ENCODE measurements around the gene HTR3C. TPM values are rescaled to one million over a fixed set of nuclear protein-coding genes. Genes with fewer than 3 reads are reported as not detected.
"Not testable (repeated sequence)": the region's sequence is repeated elsewhere in the genome, so short reads cannot be mapped to it uniquely, and the experiment has no call there.

The HTR3C gene
- total RNA-seq, 1 donor from 2014 or later: not detected

DNA sequence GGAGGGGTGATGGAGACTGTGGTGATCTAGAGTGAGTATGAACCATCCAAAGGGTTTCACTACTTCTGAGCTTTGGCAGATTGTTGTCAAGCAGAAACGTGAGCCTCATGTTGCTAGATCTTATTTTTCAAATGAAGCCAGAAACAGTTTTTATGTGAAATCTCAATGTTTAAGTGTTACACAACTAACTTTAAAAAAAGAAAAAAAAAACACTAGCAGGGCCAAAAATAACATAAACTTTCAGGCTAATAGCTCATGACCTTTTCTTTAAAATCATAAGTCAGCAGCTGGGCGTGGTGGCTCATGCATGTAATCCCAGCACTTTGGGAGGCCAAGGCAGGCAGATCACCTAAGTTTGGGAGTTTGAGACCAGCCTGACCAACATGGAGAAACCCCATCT lies 23.4 kb upstream of the HTR3C start:
- no peaks in the 10 kb centered on the region for H3K4me1 ChIP-seq
- intact Hi-C loops (cut with micrococcal nuclease): no loop called here

DNA sequence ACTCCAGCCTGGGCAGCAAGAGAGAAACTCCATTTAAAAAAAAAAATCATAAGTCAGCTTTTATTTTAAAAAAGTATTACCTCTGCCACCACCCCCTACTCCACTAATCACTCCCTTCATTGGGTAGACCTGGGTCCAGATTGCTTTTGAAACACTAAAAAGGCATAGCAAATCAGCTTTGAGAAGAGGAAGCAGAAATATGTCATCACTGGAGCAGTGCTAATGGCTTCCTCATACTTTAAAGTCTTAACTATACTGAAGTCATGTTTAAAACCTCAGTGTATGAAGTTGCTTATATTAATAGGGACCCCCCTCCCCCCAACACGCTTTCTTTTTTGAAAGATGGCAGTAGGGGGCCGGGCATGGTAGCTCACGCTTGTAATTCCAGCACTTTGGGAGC lies 22.3 kb upstream of the HTR3C start:
- H3K4me1 ChIP-seq: no peaks in the 10 kb centered on the region
- no peaks in the 10 kb centered on the region for H3K9me3 ChIP-seq (replicated peaks)
- intact Hi-C loops (cut with micrococcal nuclease): no loop called here
- H3K27ac ChIP-seq (replicated peaks): no peak overlapping the region
- TF ChIP-seq, protein P1, sequence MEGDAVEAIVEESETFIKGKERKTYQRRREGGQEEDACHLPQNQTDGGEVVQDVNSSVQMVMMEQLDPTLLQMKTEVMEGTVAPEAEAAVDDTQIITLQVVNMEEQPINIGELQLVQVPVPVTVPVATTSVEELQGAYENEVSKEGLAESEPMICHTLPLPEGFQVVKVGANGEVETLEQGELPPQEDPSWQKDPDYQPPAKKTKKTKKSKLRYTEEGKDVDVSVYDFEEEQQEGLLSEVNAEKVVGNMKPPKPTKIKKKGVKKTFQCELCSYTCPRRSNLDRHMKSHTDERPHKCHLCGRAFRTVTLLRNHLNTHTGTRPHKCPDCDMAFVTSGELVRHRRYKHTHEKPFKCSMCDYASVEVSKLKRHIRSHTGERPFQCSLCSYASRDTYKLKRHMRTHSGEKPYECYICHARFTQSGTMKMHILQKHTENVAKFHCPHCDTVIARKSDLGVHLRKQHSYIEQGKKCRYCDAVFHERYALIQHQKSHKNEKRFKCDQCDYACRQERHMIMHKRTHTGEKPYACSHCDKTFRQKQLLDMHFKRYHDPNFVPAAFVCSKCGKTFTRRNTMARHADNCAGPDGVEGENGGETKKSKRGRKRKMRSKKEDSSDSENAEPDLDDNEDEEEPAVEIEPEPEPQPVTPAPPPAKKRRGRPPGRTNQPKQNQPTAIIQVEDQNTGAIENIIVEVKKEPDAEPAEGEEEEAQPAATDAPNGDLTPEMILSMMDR (IDR thresholded peaks at IDR 0.05; ENCODE audit: borderline replicate concordance): no peak
- peaks cover 10% of the 10 kb centered on the region for H3K27me3 ChIP-seq (ENCODE audit: low read depth)
- DNase-seq: no peak
- no peak overlapping the region for H3K4me3 ChIP-seq
- H3K36me3 ChIP-seq: no peaks in the 10 kb centered on the region

More for the DNA sequence above, 23.4 kb upstream of the HTR3C start:
- H3K36me3 ChIP-seq: no peaks in the 10 kb centered on the region
- no peak overlapping the region for H3K4me3 ChIP-seq
- H3K9me3 ChIP-seq (replicated peaks): no peaks in the 10 kb centered on the region
- no peak for DNase-seq
- TF ChIP-seq, protein P1 (IDR thresholded peaks at IDR 0.05; ENCODE audit: borderline replicate concordance): no peak
- H3K27ac ChIP-seq (replicated peaks): no peak overlapping the region
- H3K27me3 ChIP-seq (ENCODE audit: low read depth): peaks cover 8% of the 10 kb centered on the region

DNA sequence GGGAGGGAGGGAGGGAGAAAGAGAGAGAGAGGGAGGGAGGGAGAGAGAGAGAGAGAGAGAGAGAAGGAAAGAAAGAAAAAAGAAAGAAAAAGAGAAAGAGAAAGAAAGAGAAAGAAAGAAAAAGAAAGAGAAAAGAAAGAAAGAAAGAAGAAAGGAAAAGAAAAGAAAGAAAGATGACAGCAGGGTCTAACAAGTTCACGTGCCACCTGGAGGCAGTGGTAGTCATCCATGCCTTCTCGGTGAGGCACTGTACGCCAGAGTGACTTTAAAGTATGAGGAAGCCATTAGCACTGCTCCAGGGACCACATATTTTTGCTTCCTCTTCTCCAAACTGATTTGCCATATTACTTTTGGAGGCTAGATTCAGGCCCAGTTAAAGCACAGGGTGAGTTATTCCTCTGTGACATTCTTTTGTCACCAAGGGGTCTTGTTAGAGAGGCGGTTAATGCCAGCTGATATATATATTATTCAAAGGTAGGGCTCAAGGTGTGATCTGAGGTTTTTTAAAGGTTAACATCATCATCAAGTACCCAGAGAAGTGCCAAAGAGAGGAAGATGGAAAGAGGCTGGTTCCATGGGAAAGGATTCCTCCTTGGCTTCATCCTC lies 21.6 kb upstream of the HTR3C start, which contains the start of gene HTR3D:
HTR3D (plus strand) TSS at position 556 of the 606 bp plus-strand sequence; CDS start at position 556, 0 bp downstream.
- H3K4me3 ChIP-seq: no peak within 1 kb of the TSS
- peaks cover 6% of the 10 kb centered on the region for H3K27me3 ChIP-seq (ENCODE audit: low read depth)
- H3K9me3 ChIP-seq (replicated peaks): no peaks in the 10 kb centered on the region
- H3K4me1 ChIP-seq: no peaks in the 10 kb centered on the region
- intact Hi-C loops (cut with micrococcal nuclease): no loop called here
- H3K36me3 ChIP-seq: no peaks in the 10 kb centered on the region
- no peak within 1 kb of the TSS for H3K27ac ChIP-seq (replicated peaks)
- TF ChIP-seq, protein P1 (IDR thresholded peaks at IDR 0.05; ENCODE audit: borderline replicate concordance): no peak
- no peak for DNase-seq

DNA sequence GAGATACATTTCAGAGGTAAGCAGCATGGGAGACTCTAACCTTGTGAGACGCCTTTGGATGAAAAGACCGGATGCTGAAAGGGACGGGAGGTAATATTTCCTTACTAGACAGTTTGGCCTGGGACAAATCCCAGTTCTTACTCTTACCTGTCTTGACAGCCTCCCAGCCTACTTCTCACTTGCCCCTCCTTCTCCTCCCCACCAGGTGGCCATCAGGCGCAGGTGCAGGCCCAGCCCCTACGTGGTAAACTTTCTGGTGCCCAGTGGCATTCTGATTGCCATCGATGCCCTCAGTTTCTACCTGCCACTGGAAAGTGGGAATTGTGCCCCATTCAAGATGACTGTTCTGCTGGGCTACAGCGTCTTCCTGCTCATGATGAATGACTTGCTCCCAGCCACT lies 15.0 kb upstream of the HTR3C start:
- Histone ChIP-seq H3K9me3 (replicated peaks) (no peaks in the 10 kb centered on the region), H3K4me1 (no peaks in the 10 kb centered on the region), H3K27me3 (ENCODE audit: low read depth) (peaks cover 11% of the 10 kb centered on the region), H3K27ac (replicated peaks) (no peak overlapping the region), H3K36me3 (no peaks in the 10 kb centered on the region), H3K4me3 (no peak overlapping the region)
- TF ChIP-seq, protein P1 (IDR thresholded peaks at IDR 0.05; ENCODE audit: borderline replicate concordance): no peak
- intact Hi-C loops (cut with micrococcal nuclease): no loop called here
- DNase-seq: no peak

DNA sequence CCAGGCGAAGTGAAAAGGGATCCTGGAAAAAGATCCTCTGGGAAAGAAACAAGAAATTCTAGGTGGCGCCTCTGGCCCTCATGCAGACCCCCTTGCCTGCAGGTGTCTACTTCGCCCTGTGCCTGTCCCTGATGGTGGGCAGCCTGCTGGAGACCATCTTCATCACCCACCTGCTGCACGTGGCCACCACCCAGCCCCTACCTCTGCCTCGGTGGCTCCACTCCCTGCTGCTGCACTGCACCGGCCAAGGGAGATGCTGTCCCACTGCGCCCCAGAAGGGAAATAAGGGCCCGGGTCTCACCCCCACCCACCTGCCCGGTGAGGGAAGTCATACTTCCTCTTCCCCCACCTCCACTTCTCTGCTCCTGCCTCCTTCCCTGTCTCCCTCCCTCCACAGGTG lies 14.5 kb upstream of the HTR3C start:
- H3K27ac ChIP-seq (replicated peaks); H3K9me3 ChIP-seq (replicated peaks); H3K4me3 ChIP-seq; intact Hi-C loops (cut with micrococcal nuclease); DNase-seq; H3K36me3 ChIP-seq; H3K4me1 ChIP-seq: not testable (repeated sequence)
- peaks cover 11% of the 10 kb centered on the region for H3K27me3 ChIP-seq (ENCODE audit: low read depth)

DNA sequence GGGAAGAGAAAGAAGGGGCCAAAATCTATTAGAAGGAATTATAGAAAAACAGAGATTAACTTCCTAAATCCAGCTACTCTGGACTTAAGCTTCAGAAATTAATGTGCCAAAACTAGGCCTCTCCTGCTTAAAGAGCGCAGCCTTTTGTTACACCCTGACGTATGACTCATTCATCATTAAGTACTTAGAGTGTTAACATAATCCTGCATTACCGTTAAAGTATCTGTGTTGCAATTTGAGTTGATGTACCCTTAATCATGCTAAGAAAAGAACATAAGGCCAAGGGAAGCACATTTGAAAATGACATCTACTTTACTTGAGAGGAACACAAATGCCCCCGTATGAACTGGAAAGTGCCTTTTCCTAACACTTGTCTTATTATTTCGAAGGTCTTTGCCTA lies 13.4 kb upstream of the HTR3C start:
- no peaks in the 10 kb centered on the region for H3K4me1 ChIP-seq
- intact Hi-C loops (cut with micrococcal nuclease): no loop called here
- no peak overlapping the region for H3K4me3 ChIP-seq
- no peaks in the 10 kb centered on the region for H3K9me3 ChIP-seq (replicated peaks)
- H3K27ac ChIP-seq (replicated peaks): no peak overlapping the region
- TF ChIP-seq, protein P1 (IDR thresholded peaks at IDR 0.05; ENCODE audit: borderline replicate concordance): no peak
- no peak for DNase-seq
- no peaks in the 10 kb centered on the region for H3K36me3 ChIP-seq
- peaks cover 11% of the 10 kb centered on the region for H3K27me3 ChIP-seq (ENCODE audit: low read depth)

Measured in left ventricle myocardium inferior (tissue), 1 donor.